HepG2 (cell line): Measurements from ENCODE around the gene FKBP8. TPM values are rescaled to one million over a fixed set of nuclear protein-coding genes. Genes with fewer than 3 reads are reported as not detected.

Experiments
- CREM ChIP-seq, 2 experiments: sonication (generic) in 1 of 2; formaldehyde crosslinking in 1 of 2; IDR thresholded peaks; 2 replicates each; pipeline versions ENCODE4 v1.4.0 to v1.6.1; 2016 to 2020; ENCODE audit warnings: antibody characterized with exemption in 1 of 2, mild to moderate bottlenecking in 1 of 2, missing genetic modification reagents in 1 of 2
- DMAP1 ChIP-seq: IDR thresholded peaks from 2 replicates; pipeline ENCODE4 v1.6.1; 2016
- ETV5 ChIP-seq: IDR thresholded peaks from 2 replicates; pipeline ENCODE4 v1.6.1; 2018; ENCODE audit warnings: missing biosample characterization, missing genetic modification reagents, inconsistent platforms, borderline replicate concordance
- GATAD2A ChIP-seq: IDR thresholded peaks from 2 replicates; pipeline ENCODE4 v1.6.1; 2016
- GZF1 ChIP-seq: sonication (generic); formaldehyde crosslinking; IDR thresholded peaks from 2 replicates; pipeline ENCODE4 v1.5.1; 2020; ENCODE audit warnings: mild to moderate bottlenecking, missing genetic modification reagents
- HBP1 ChIP-seq: IDR thresholded peaks from 2 replicates; pipeline ENCODE4 v1.6.1; 2016; ENCODE audit warnings: low read depth, control low read depth
- HNRNPLL ChIP-seq: fragments of 200-400 bp; formaldehyde crosslinking; IDR thresholded peaks from 2 replicates; pipeline ENCODE4 v1.6.1; 2017; ENCODE audit warnings: mild to moderate bottlenecking, low read depth, low read length; ENCODE audit not compliant: poor library complexity, severe bottlenecking
- KDM4B ChIP-seq: sonication (generic); formaldehyde crosslinking; IDR thresholded peaks from 2 replicates; pipeline ENCODE4 v1.4.0; 2020; ENCODE audit warnings: missing genetic modification reagents
- MAFF ChIP-seq: IDR thresholded peaks from 2 replicates; pipeline ENCODE4 v1.6.1; 2011; ENCODE audit warnings: low read depth, low read length, improper control_type of control experiment
- MIER3 ChIP-seq: IDR thresholded peaks from 2 replicates; pipeline ENCODE4 v1.6.1; 2016; ENCODE audit warnings: missing compliant biosample characterization, borderline replicate concordance
- MTA3 ChIP-seq: sonication (generic); formaldehyde crosslinking; IDR thresholded peaks from 2 replicates; pipeline ENCODE4 v1.4.0; 2020; ENCODE audit warnings: missing genetic modification reagents
- NFE2L2 ChIP-seq: fragments of 150-350 bp; IDR thresholded peaks from 2 replicates; pipeline ENCODE4 v1.6.1; 2014; ENCODE audit warnings: low read length
- PAXIP1 ChIP-seq: sonication (generic); formaldehyde crosslinking; conservative IDR thresholded peaks from 2 replicates; pipeline ENCODE4 v1.4.0; 2020; ENCODE audit warnings: mild to moderate bottlenecking, missing genetic modification reagents, moderate library complexity
- RBAK ChIP-seq: sonication (generic); formaldehyde crosslinking; IDR thresholded peaks from 2 replicates; pipeline ENCODE4 v1.5.1; 2020; ENCODE audit warnings: mild to moderate bottlenecking, missing genetic modification reagents
- RCOR2 ChIP-seq: IDR thresholded peaks from 2 replicates; pipeline ENCODE4 v1.6.1; 2016; ENCODE audit warnings: missing biosample characterization, missing genetic modification reagents
- SETDB1 ChIP-seq: sonication (generic); formaldehyde crosslinking; IDR thresholded peaks from 2 replicates; pipeline ENCODE4 v1.5.1; 2020; ENCODE audit warnings: missing genetic modification reagents, mild to moderate bottlenecking, borderline replicate concordance
- SMARCC2 ChIP-seq: fragments of 450-650 bp; IDR thresholded peaks from 2 replicates; pipeline ENCODE4 v1.6.1; 2017; ENCODE audit warnings: antibody characterized with exemption, mild to moderate bottlenecking
- SOX13 ChIP-seq, 3 experiments: fragments of 450-650 bp in 1 of 3; sonication (generic) in 1 of 3; formaldehyde crosslinking in 1 of 3; IDR thresholded peaks in 2 of 3; conservative IDR thresholded peaks in 1 of 3; 2 replicates each; pipeline versions ENCODE4 v1.5.0 to v1.6.1; 2016 to 2020; ENCODE audit warnings: antibody characterized with exemption in 1 of 3, mild to moderate bottlenecking in 1 of 3, missing compliant biosample characterization in 1 of 3, missing genetic modification reagents in 1 of 3, moderate library complexity in 1 of 3
- SP140L ChIP-seq: sonication (generic); formaldehyde crosslinking; IDR thresholded peaks from 2 replicates; pipeline ENCODE4 v1.4.0; 2020; ENCODE audit warnings: missing genetic modification reagents, borderline replicate concordance
- TARDBP ChIP-seq: sonication (generic); formaldehyde crosslinking; IDR thresholded peaks from 2 replicates; pipeline ENCODE4 v1.8.0; 2022; ENCODE audit warnings: mild to moderate bottlenecking, missing genetic modification reagents
- YEATS2 ChIP-seq: sonication (generic); formaldehyde crosslinking; IDR thresholded peaks from 2 replicates; pipeline ENCODE4 v1.4.0; 2020; ENCODE audit warnings: missing genetic modification reagents, borderline replicate concordance
- ZNF10 ChIP-seq: sonication (generic); formaldehyde crosslinking; IDR thresholded peaks from 2 replicates; pipeline ENCODE4 v1.4.0; 2020; ENCODE audit warnings: mild to moderate bottlenecking, low read depth, missing genetic modification reagents, borderline replicate concordance
- ZNF33A ChIP-seq: sonication (generic); formaldehyde crosslinking; IDR thresholded peaks from 2 replicates; pipeline ENCODE4 v1.5.1; 2020; ENCODE audit warnings: missing genetic modification reagents, mild to moderate bottlenecking, moderate library complexity, borderline replicate concordance
- ZNF451 ChIP-seq: sonication (generic); formaldehyde crosslinking; IDR thresholded peaks from 2 replicates; pipeline ENCODE4 v1.5.0; 2020; ENCODE audit warnings: mild to moderate bottlenecking, missing genetic modification reagents
- ZNF563 ChIP-seq: sonication (generic); formaldehyde crosslinking; IDR thresholded peaks from 2 replicates; pipeline ENCODE4 v1.8.0; 2022; ENCODE audit warnings: mild to moderate bottlenecking, moderate library complexity, missing genetic modification reagents
- ZNF777 ChIP-seq: sonication (generic); formaldehyde crosslinking; IDR thresholded peaks from 2 replicates; pipeline ENCODE4 v1.4.0; 2020; ENCODE audit warnings: missing genetic modification reagents
- polyA plus RNA-seq, 8 experiments: library from polyadenylated mRNA; depleted of rRNA in 3 of 8; stranded (reverse) in 7 of 8; unstranded in 1 of 8; fragments of >200 nt; fragmentation: Illumina TruSeq in 4 of 8; extraction: Trizol in 4 of 8; gene quantifications; 2 replicates each; pipeline versions ENCODE4 v1.2.1 to v1.2.3, GENCODE V29; 2011 to 2016; ENCODE audit warnings: low read depth in 4 of 8, missing spikeins in 1 of 8, mixed read lengths in 1 of 8; ENCODE audit not compliant: insufficient read depth in 1 of 8
- total RNA-seq, 5 experiments: library from RNA; depleted of rRNA; stranded (reverse); fragments of >200 nt; fragmentation: Illumina TruSeq; extraction: Trizol; gene quantifications; 2 replicates each; pipeline ENCODE4 v1.2.3, GENCODE V29; 2016; ENCODE audit warnings: low read depth in 1 of 5

The FKBP8 gene
- total and polyA plus RNA-seq, 2 of the 13 experiments (the other 11 are each of a cell fraction or from before 2014, with no cell fraction given): 81.7 to 93.9 TPM

GRCh38 chr19:18522124-18522861 is 21.1 kb downstream of the FKBP8 start (continued):
- TF ChIP-seq ZNF10 (CRISPR knock-in tag) (no peak), MTA3 (CRISPR knock-in tag) (no peak), ZNF563 (CRISPR knock-in tag) (no peak), RBAK (CRISPR knock-in tag) (no peak), YEATS2 (CRISPR knock-in tag) (no peak), HBP1 (CRISPR knock-in tag) (no peak), ZNF451 (CRISPR knock-in tag) (no peak), TARDBP (CRISPR knock-in tag) (no peak), SMARCC2 (no peak), KDM4B (CRISPR knock-in tag) (no peak), PAXIP1 (CRISPR knock-in tag) (no peak; the same call in 1 of the 2 replicates), SP140L (no peak), ZNF33A (CRISPR knock-in tag) (no peak), ZNF777 (CRISPR knock-in tag) (no peak), SETDB1 (CRISPR knock-in tag) (no peak), ETV5 (CRISPR knock-in tag) (no peak), GATAD2A (no peak), CREM (IDR thresholded peaks at IDR 0.05) (peak; percentile 77), CREM (CRISPR knock-in tag; IDR thresholded peaks at IDR 0.05) (no peak), MAFF (peak; percentile 62), RCOR2 (0 out of 2 replicates have a peak, but pooled peaks have one; percentile 35), MIER3 (CRISPR knock-in tag) (no peak), DMAP1 (CRISPR knock-in tag) (no peak), GZF1 (CRISPR knock-in tag) (no peak), HNRNPLL (peak; percentile 44), NFE2L2 (no peak), SOX13 (IDR thresholded peaks at IDR 0.05) (no peak), SOX13 (CRISPR knock-in tag; conservative IDR thresholded peaks at IDR 0.05 in 1 of 2, IDR thresholded peaks at IDR 0.05 in 1 of 2) (no peak)
